Endothelial cell of umbilical vein (primary cell): Measurements from ENCODE around the gene SSRP1.

Experiments
- EZH2 ChIP-seq: IDR thresholded peaks from 2 replicates; pipeline ENCODE4 v1.6.1; 2012; ENCODE audit warnings: borderline replicate concordance, low read depth, mild to moderate bottlenecking, moderate library complexity, low read length, inconsistent platforms; ENCODE audit not compliant: severe bottlenecking
- FOS ChIP-seq: IDR thresholded peaks from 2 replicates; pipeline ENCODE4 v1.6.1; 2011; ENCODE audit warnings: mild to moderate bottlenecking, low read length, moderate library complexity, borderline replicate concordance; ENCODE audit not compliant: insufficient read depth
- GATA2 ChIP-seq: IDR thresholded peaks from 2 replicates; pipeline ENCODE4 v1.7.0; 2011; ENCODE audit warnings: low read depth, mild to moderate bottlenecking, moderate library complexity, mixed read lengths, low read length; ENCODE audit not compliant: insufficient read length, insufficient read depth
- JUN ChIP-seq: IDR thresholded peaks from 2 replicates; pipeline ENCODE4 v1.6.1; 2011; ENCODE audit warnings: borderline replicate concordance, low read depth; ENCODE audit not compliant: insufficient read length, insufficient read depth
- MYC ChIP-seq: IDR thresholded peaks from one replicate; pipeline ENCODE4 v1.6.1; 2011; ENCODE audit warnings: mild to moderate bottlenecking, low read depth, low read length
- POLR2A ChIP-seq: IDR thresholded peaks from 2 replicates; pipeline ENCODE4 v1.6.1; 2012; ENCODE audit warnings: low read depth, mild to moderate bottlenecking, control low read depth, low read length
- POLR2AphosphoS5 ChIP-seq: IDR thresholded peaks from 2 replicates; pipeline ENCODE4 v1.6.1; 2012; ENCODE audit warnings: low read depth, mild to moderate bottlenecking, control low read depth, low read length, moderate library complexity; ENCODE audit not compliant: insufficient read depth
- TF ChIP-seq, protein P1 (sequence below), 2 donors: IDR thresholded peaks; 1 replicate in 1 of 2; 2 replicates in 1 of 2; pipeline ENCODE4 v1.5.1; 2011; ENCODE audit warnings: low read length in 2 of 2, mild to moderate bottlenecking in 2 of 2, moderate library complexity in 2 of 2, control low read depth in 1 of 2, inconsistent platforms in 1 of 2, low read depth in 1 of 2; ENCODE audit not compliant: insufficient read depth in 1 of 2; ENCODE audit errors: extremely low read depth in 1 of 2
- TF ChIP-seq, protein P2 (sequence below): IDR thresholded peaks from 2 replicates; pipeline ENCODE4 v1.6.1; 2011; ENCODE audit not compliant: insufficient read depth, insufficient read length

DNA sequence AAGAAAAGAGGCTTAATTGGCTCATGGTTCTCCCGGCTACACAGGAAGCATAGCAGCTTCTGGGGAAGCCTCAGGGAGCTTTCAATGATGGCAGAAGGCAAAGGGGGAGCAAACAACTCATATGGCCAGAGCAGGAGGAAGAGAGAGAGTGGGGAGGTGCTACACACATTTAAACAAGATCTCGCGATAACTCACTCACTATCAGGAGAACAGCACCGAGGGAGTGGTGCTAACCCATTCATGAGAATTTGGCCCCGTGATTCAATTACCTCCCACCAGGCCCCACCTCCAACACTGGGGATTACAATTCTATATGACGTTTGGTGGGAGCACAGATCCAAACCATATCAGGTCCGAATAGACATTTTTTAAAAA, 57.0 kb downstream of the SSRP1 start:
- no peak for TF ChIP-seq EZH2
- TF ChIP-seq POLR2A, result no peak
- no peak for TF ChIP-seq FOS
- TF ChIP-seq, protein P1, sequence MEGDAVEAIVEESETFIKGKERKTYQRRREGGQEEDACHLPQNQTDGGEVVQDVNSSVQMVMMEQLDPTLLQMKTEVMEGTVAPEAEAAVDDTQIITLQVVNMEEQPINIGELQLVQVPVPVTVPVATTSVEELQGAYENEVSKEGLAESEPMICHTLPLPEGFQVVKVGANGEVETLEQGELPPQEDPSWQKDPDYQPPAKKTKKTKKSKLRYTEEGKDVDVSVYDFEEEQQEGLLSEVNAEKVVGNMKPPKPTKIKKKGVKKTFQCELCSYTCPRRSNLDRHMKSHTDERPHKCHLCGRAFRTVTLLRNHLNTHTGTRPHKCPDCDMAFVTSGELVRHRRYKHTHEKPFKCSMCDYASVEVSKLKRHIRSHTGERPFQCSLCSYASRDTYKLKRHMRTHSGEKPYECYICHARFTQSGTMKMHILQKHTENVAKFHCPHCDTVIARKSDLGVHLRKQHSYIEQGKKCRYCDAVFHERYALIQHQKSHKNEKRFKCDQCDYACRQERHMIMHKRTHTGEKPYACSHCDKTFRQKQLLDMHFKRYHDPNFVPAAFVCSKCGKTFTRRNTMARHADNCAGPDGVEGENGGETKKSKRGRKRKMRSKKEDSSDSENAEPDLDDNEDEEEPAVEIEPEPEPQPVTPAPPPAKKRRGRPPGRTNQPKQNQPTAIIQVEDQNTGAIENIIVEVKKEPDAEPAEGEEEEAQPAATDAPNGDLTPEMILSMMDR (IDR thresholded peaks at IDR 0.05; ENCODE audit: extremely low read depth in 1 of 2, insufficient read depth in 1 of 2, low read depth in 1 of 2, low read length in 2 of 2), result no peak
- no peak for TF ChIP-seq POLR2AphosphoS5
- TF ChIP-seq, protein P2, sequence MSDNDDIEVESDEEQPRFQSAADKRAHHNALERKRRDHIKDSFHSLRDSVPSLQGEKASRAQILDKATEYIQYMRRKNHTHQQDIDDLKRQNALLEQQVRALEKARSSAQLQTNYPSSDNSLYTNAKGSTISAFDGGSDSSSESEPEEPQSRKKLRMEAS, result no peak
- no peak for TF ChIP-seq MYC
- no peak for TF ChIP-seq JUN
- TF ChIP-seq GATA2, result no peak
